ENCODE data around the gene MACROH2A1.

The MACROH2A1 gene

GRCh38 chr5:135357685-135358084, 41.3 kb downstream of the MACROH2A1 start:
- DNase-seq (ENCODE audit: extremely low read depth in 1 of 2, low read depth in 1 of 2) = no peak

- DNase-seq (ENCODE audit: extremely low read depth in 1 of 2, low read depth in 1 of 2) = no peak
Measured at GRCh38 chr5:135356522-135357318, 42.3 kb downstream of the MACROH2A1 start.

GRCh38 chr5:135355169-135355568, 43.9 kb downstream of the MACROH2A1 start:
- DNase-seq (ENCODE audit: extremely low read depth in 1 of 2, low read depth in 1 of 2) = no peak

- DNase-seq (ENCODE audit: extremely low read depth in 1 of 2, low read depth in 1 of 2) = no peak
Measured at GRCh38 chr5:135353952-135354721, 44.9 kb downstream of the MACROH2A1 start.

- DNase-seq (ENCODE audit: extremely low read depth in 1 of 2, low read depth in 1 of 2) = no peak
Measured at GRCh38 chr5:135350536-135350935, 48.5 kb downstream of the MACROH2A1 start.

- no peak for DNase-seq (ENCODE audit: extremely low read depth in 1 of 2, low read depth in 1 of 2)
Measured at GRCh38 chr5:135349886-135350285, 49.1 kb downstream of the MACROH2A1 start.

- DNase-seq (ENCODE audit: extremely low read depth in 1 of 2, low read depth in 1 of 2) = no peak
Measured at GRCh38 chr5:135349451-135349850, 49.6 kb downstream of the MACROH2A1 start.

- no peak for DNase-seq (ENCODE audit: extremely low read depth in 1 of 2, low read depth in 1 of 2)
Measured at GRCh38 chr5:135348918-135349317, 50.1 kb downstream of the MACROH2A1 start.

GRCh38 chr5:135347392-135347791, 51.6 kb downstream of the MACROH2A1 start:
- DNase-seq (ENCODE audit: extremely low read depth in 1 of 2, low read depth in 1 of 2) = no peak

- no peak for DNase-seq (ENCODE audit: extremely low read depth in 1 of 2, low read depth in 1 of 2)
Measured at GRCh38 chr5:135345956-135346731, 52.9 kb downstream of the MACROH2A1 start.

GRCh38 chr5:135344349-135344748, 54.7 kb downstream of the MACROH2A1 start:
- DNase-seq (ENCODE audit: extremely low read depth in 1 of 2, low read depth in 1 of 2) = no peak

- DNase-seq (ENCODE audit: extremely low read depth in 1 of 2, low read depth in 1 of 2) = no peak
Measured at GRCh38 chr5:135343413-135343812, 55.6 kb downstream of the MACROH2A1 start.

GRCh38 chr5:135342551-135342875, 56.5 kb downstream of the MACROH2A1 start:
- DNase-seq (ENCODE audit: extremely low read depth in 1 of 2, low read depth in 1 of 2) = no peak

GRCh38 chr5:135341696-135342550, 57.1 kb downstream of the MACROH2A1 start:
- DNase-seq (ENCODE audit: extremely low read depth in 1 of 2, low read depth in 1 of 2) = no peak

- no peak for DNase-seq (ENCODE audit: extremely low read depth in 1 of 2, low read depth in 1 of 2)
Measured at GRCh38 chr5:135341016-135341666, 57.9 kb downstream of the MACROH2A1 start.

- no peak for DNase-seq (ENCODE audit: extremely low read depth in 1 of 2, low read depth in 1 of 2)
Measured at GRCh38 chr5:135340568-135340967, 58.5 kb downstream of the MACROH2A1 start.

GRCh38 chr5:135339623-135340022, 59.4 kb downstream of the MACROH2A1 start:
- no peak for DNase-seq (ENCODE audit: extremely low read depth in 1 of 2, low read depth in 1 of 2)

- DNase-seq (ENCODE audit: extremely low read depth in 1 of 2, low read depth in 1 of 2) = no peak
Measured at GRCh38 chr5:135339189-135339588, 59.8 kb downstream of the MACROH2A1 start.

- DNase-seq (ENCODE audit: extremely low read depth in 1 of 2, low read depth in 1 of 2) = no peak
Measured at GRCh38 chr5:135337064-135337463, 62.0 kb downstream of the MACROH2A1 start.

All from activated CD8-positive, alpha-beta memory T cell treated with anti-CD3 and anti-CD28 coated beads for 1 hour (primary cell).